Measurements from ENCODE around the gene RAVER2.

Gene RAVER2

DNA sequence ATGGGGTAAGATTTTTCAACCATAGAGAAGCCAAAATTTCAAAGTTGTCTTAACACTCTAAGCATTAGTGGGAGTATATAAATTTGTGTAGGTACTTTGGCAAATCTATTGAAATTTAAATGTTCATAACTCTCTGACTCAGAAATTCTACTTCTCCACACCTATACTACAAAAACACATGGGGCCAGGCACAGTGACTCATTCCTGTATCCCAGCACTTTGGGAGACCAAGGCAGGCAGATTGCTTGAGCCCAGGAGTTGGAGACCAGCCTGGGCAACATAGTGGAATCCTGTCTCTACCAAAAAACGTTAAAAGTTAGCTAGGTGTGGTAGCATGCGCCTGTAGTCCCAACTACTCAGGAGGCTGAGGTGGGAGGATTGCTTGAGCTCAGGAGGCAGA lies 41.3 kb upstream of the RAVER2 start:
- POLR2A ChIA-PET, result no interaction called here

DNA sequence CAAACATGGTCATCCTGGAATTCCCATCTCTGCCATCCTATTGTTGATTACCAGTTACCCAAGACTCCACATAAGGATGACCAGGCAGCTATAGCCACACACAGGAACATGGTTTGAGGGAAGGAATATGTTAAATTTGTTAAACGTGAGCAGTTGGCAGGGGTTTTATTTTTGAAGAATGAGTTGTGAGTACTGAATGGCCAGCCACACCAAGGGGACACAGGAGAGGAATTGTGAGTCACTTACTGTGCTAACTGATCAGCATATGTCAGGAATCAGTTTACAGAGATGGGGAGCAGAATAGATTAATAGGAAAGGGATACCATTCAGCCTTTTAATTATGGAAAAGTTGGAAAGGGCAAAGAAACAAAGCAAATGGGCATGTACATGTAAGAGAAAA lies 39.3 kb upstream of the RAVER2 start:
- CTCF ChIA-PET, result no interaction called here

More for the DNA sequence above, 41.3 kb upstream of the RAVER2 start:
- TF ChIP-seq, protein P1, sequence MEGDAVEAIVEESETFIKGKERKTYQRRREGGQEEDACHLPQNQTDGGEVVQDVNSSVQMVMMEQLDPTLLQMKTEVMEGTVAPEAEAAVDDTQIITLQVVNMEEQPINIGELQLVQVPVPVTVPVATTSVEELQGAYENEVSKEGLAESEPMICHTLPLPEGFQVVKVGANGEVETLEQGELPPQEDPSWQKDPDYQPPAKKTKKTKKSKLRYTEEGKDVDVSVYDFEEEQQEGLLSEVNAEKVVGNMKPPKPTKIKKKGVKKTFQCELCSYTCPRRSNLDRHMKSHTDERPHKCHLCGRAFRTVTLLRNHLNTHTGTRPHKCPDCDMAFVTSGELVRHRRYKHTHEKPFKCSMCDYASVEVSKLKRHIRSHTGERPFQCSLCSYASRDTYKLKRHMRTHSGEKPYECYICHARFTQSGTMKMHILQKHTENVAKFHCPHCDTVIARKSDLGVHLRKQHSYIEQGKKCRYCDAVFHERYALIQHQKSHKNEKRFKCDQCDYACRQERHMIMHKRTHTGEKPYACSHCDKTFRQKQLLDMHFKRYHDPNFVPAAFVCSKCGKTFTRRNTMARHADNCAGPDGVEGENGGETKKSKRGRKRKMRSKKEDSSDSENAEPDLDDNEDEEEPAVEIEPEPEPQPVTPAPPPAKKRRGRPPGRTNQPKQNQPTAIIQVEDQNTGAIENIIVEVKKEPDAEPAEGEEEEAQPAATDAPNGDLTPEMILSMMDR (IDR thresholded peaks at IDR 0.05; ENCODE audit: control extremely low read depth, extremely low read depth, low read depth, missing control alignments), result no peak
- DNase-seq (ENCODE audit: extremely low spot score), result no peak
- CTCF ChIA-PET, result interaction anchor here (1.5 kb wide), 1 partner anchor 14 kb away, joined by 5 read pairs; no protein-coding TSS in a partner anchor

DNA sequence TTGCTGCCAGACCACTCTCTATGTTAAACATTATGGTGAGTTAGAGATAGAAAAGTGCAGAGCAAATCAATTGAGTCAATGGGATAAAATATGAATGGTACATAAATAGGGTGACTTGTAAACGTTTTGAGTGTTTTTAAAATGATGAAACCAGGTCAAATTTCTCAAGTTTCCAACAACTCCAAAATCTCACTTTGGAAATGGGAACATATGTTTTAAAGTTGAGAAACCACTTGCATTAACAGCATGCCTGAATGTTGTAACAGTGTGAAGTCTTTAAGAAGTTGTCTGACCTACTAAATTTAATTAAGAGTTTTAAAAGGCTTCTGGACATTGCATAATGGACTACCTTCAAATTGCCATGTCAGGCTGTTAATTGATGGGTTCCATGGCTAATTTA lies 33.6 kb upstream of the RAVER2 start:
- DNase-seq (ENCODE audit: extremely low spot score), result no peak
- ChIA-PET POLR2A (no interaction called here), CTCF (no interaction called here)
- TF ChIP-seq, protein P1 (IDR thresholded peaks at IDR 0.05; ENCODE audit: control extremely low read depth, extremely low read depth, low read depth, missing control alignments), result no peak

More for the DNA sequence above, 39.3 kb upstream of the RAVER2 start:
- TF ChIP-seq, protein P1 (IDR thresholded peaks at IDR 0.05; ENCODE audit: control extremely low read depth, extremely low read depth, low read depth, missing control alignments), result no peak
- POLR2A ChIA-PET, result no interaction called here
- no peak for DNase-seq (ENCODE audit: extremely low spot score)

DNA sequence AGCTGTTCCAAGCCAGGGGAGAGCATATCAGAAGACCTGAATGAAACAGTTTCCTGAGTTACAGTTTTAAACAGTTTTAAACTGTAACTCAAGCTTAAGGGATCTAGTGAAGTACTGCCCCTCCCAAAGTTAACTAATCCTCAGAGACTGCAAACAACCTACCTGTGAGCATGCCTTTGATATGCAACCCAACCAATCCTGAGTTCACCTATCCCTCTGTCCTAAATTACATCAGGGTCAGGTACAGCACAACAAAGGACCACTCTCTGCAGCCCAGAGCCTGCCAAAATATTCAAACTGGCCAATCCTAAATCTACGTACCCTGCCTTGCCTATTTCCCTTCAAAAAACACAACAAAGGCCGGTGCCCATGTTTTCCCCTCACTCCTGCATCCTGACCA lies 32.8 kb upstream of the RAVER2 start:
- ChIA-PET CTCF (no interaction called here), POLR2A (no interaction called here)
- no peak for DNase-seq (ENCODE audit: extremely low spot score)
- TF ChIP-seq, protein P1 (IDR thresholded peaks at IDR 0.05; ENCODE audit: control extremely low read depth, extremely low read depth, low read depth, missing control alignments), result no peak

DNA sequence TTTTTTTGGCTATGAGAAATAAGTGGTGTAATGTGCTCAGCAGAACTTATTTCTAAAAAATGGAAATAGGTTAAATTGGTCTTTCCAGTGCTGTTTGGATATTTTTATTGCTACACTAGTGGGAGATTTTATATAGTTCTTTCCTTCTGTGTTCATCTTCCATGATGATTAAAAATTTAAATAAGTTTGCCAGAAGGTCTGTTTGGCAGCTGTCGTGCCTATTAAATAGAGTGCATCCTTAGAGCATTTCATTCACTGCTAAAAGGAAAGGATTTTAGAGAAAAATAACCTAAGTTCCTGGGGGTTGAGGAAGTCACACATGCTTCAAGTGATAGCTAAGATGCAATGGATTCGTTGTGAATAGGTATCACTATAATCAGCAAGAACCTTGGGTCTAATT lies 29.7 kb upstream of the RAVER2 start:
- DNase-seq (ENCODE audit: extremely low spot score), result no peak
- ChIA-PET POLR2A (no interaction called here), CTCF (interaction anchor here (1.1 to 1.4 kb wide), 2 partner anchors 12 to 15 kb away, joined by 3 read pairs; no protein-coding TSS in a partner anchor)
- TF ChIP-seq, protein P1 (IDR thresholded peaks at IDR 0.05; ENCODE audit: control extremely low read depth, extremely low read depth, low read depth, missing control alignments), result no peak

DNA sequence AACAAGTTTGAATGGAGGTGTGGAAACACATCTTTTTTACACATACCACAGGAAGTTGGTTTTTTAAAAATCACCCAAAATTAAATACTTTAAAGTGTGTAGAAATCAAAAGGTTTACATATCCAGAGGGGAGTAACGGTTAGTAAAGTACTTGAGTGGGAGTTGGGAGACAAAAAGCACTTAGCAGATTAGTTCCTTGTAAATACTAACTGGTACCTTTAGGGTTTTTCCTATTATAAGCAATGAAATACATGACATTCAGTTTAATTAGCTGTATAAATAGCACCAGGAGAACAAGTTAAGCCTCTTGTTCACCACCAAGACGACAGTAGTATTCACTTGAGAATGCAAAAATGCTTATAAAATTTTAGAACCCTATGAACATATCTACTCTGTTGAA lies 23.7 kb upstream of the RAVER2 start:
- DNase-seq (ENCODE audit: extremely low spot score), result no peak
- CTCF ChIA-PET, result interaction anchor here (1.0 kb wide), 1 partner anchor 19 kb away, joined by 3 read pairs; no protein-coding TSS in a partner anchor
- POLR2A ChIA-PET, result interaction anchor here (0.6 kb wide), 1 partner anchor 82 kb away, joined by 3 read pairs; no protein-coding TSS in a partner anchor
- TF ChIP-seq, protein P1 (IDR thresholded peaks at IDR 0.05; ENCODE audit: control extremely low read depth, extremely low read depth, low read depth, missing control alignments), result no peak

All from GM10248 (cell line).